ENCODE data around the gene TAS2R30.

GRCh38 chr12:11182529-11182928 lies 48.1 kb upstream of the TAS2R30 start:
- TF ChIP-seq GATA2 (IDR thresholded peaks at IDR 0.05; ENCODE audit: low read depth, low read length) (no peak), GATA3 (IDR thresholded peaks at IDR 0.05; ENCODE audit: low read depth, low read length) (no peak)
